ENCODE results near the gene PCDH15. TPM values are rescaled to one million over a fixed set of nuclear protein-coding genes. Genes with fewer than 3 reads are reported as not detected.

PCDH15 gene
- total and polyA plus RNA-seq, 2 of the 4 experiments (the other 2 are of a cell fraction): not detected

DNA sequence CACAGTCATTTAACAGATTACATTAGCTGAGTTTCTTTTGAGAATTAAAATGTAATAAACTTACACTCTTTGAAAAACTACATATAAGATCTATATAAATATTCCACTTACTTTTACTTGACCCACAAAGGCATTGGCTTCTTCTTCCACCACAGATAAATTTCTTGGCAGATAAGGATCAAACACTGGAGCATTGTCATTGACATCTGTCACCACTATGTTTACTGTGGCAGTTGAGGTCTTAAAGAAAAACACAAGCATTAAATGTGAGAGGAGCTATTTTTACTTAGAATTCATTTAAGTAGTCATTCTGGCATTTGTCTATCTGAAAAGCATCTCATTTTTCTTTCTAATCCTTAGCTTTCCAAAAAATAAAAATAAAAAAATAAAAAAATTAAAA lies 734.4 kb downstream of the PCDH15 start:
- ChIA-PET POLR2A (ENCODE audit: unreplicated experiment) (no interaction called here), CTCF (no interaction called here)
- DNase-seq: no peak
- H3K27me3 ChIP-seq (ENCODE audit: control insufficient read depth, insufficient read depth, low read length): no peaks in the 10 kb centered on the region
- H3K9ac ChIP-seq (ENCODE audit: low read depth, low read length): no peak overlapping the region
- no peak overlapping the region for H2BK5ac ChIP-seq (ENCODE audit: low read depth, low read length, poor library complexity, severe bottlenecking)
- dilution Hi-C loops (cut with HindIII; ENCODE audit: low sequenced_read_pairs, unreplicated experiment): no loop called here
- no peak overlapping the region for H3K56ac ChIP-seq (ENCODE audit: extremely low read depth, insufficient read depth, low read length)
- no peak overlapping the region for H4K91ac ChIP-seq (ENCODE audit: insufficient read depth, low read depth, low read length)
- H4K20me1 ChIP-seq (ENCODE audit: insufficient read depth, low read length): no peaks in the 10 kb centered on the region
- no peaks in the 10 kb centered on the region for H3K9me1 ChIP-seq (ENCODE audit: insufficient read depth, low read length)
- H3K18ac ChIP-seq (ENCODE audit: low read depth, low read length): no peak overlapping the region
- in situ Hi-C loops (cut with MboI; ENCODE audit: low sequenced_read_pairs): no loop called here
- H3K23ac ChIP-seq (ENCODE audit: low read depth, low read length): no peak overlapping the region
- no peak overlapping the region for H2BK20ac ChIP-seq (ENCODE audit: low read depth, low read length)
- H3K4me2 ChIP-seq (ENCODE audit: low read depth, low read length): no peak overlapping the region
- intact Hi-C loops (cut with micrococcal nuclease): no loop called here
- no peak overlapping the region for H4K8ac ChIP-seq (ENCODE audit: low read depth in 2 of 2, low read length in 2 of 2)
- H2AK9ac ChIP-seq (replicated peaks; ENCODE audit: low read depth, low read length, poor library complexity): no peak overlapping the region
- no peak overlapping the region for H3K4me3 ChIP-seq (ENCODE audit: insufficient read depth, low read depth, low read length)
- H3K79me1 ChIP-seq (ENCODE audit: low read depth in 1 of 2, low read length in 2 of 2): no peaks in the 10 kb centered on the region
- H3K9me3 ChIP-seq (ENCODE audit: control insufficient read depth, insufficient read depth, low read length): peaks cover 12% of the 10 kb centered on the region
- no TSS peak for BruUV-seq (replicated peaks)
- H4K5ac ChIP-seq (ENCODE audit: low read depth, low read length): no peak overlapping the region
- no peak overlapping the region for H3K27ac ChIP-seq (ENCODE audit: insufficient read depth, low read length)
- ATAC-seq (ENCODE audit: low read depth): no peak
- no peak overlapping the region for H3K14ac ChIP-seq (replicated peaks; ENCODE audit: low read depth, low read length)
- no peak overlapping the region for H2BK15ac ChIP-seq (ENCODE audit: low read depth, low read length)
- no peak overlapping the region for H2AFZ ChIP-seq (replicated peaks; ENCODE audit: low read length, poor library complexity)
- H3K36me3 ChIP-seq (ENCODE audit: control insufficient read depth, insufficient read depth, low read length): no peaks in the 10 kb centered on the region
- no peak overlapping the region for H2AK5ac ChIP-seq (ENCODE audit: low read depth, low read length)
- H2BK120ac ChIP-seq (ENCODE audit: low read depth, low read length): no peak overlapping the region
- TF ChIP-seq SMC3 (IDR thresholded peaks at IDR 0.05; ENCODE audit: low read depth, low read length): no peak
- no peak for TF ChIP-seq CHD1 (IDR thresholded peaks at IDR 0.05; ENCODE audit: low read depth, low read length)
- TF ChIP-seq RCOR1 (IDR thresholded peaks at IDR 0.05; ENCODE audit: insufficient replicate concordance, low read length): no peak
- TF ChIP-seq RFX5 (IDR thresholded peaks at IDR 0.05; ENCODE audit: low read depth, low read length): no peak
- TF ChIP-seq MAFK (IDR thresholded peaks at IDR 0.05; ENCODE audit: low read depth, low read length): no peak
- TF ChIP-seq, protein P1, sequence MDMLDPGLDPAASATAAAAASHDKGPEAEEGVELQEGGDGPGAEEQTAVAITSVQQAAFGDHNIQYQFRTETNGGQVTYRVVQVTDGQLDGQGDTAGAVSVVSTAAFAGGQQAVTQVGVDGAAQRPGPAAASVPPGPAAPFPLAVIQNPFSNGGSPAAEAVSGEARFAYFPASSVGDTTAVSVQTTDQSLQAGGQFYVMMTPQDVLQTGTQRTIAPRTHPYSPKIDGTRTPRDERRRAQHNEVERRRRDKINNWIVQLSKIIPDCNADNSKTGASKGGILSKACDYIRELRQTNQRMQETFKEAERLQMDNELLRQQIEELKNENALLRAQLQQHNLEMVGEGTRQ (IDR thresholded peaks at IDR 0.05; ENCODE audit: low read depth, low read length): no peak
- TF ChIP-seq, protein P2, sequence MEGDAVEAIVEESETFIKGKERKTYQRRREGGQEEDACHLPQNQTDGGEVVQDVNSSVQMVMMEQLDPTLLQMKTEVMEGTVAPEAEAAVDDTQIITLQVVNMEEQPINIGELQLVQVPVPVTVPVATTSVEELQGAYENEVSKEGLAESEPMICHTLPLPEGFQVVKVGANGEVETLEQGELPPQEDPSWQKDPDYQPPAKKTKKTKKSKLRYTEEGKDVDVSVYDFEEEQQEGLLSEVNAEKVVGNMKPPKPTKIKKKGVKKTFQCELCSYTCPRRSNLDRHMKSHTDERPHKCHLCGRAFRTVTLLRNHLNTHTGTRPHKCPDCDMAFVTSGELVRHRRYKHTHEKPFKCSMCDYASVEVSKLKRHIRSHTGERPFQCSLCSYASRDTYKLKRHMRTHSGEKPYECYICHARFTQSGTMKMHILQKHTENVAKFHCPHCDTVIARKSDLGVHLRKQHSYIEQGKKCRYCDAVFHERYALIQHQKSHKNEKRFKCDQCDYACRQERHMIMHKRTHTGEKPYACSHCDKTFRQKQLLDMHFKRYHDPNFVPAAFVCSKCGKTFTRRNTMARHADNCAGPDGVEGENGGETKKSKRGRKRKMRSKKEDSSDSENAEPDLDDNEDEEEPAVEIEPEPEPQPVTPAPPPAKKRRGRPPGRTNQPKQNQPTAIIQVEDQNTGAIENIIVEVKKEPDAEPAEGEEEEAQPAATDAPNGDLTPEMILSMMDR (conservative IDR thresholded peaks at IDR 0.05; ENCODE audit: low read depth, low read length): no peak
- TF ChIP-seq MAZ (IDR thresholded peaks at IDR 0.05; ENCODE audit: borderline replicate concordance, low read depth, low read length): no peak
- TF ChIP-seq BHLHE40 (IDR thresholded peaks at IDR 0.05; ENCODE audit: low read depth, low read length): no peak
- no peak for TF ChIP-seq NFE2L2 (IDR thresholded peaks at IDR 0.05; ENCODE audit: low read depth, low read length)
- no peak for TF ChIP-seq CEBPB (IDR thresholded peaks at IDR 0.05; ENCODE audit: low read depth, low read length)
- no peak for TF ChIP-seq RAD21 (IDR thresholded peaks at IDR 0.05; ENCODE audit: low read length)
- no peak overlapping the region for H3K4ac ChIP-seq (ENCODE audit: low read depth, low read length)
- no peaks in the 10 kb centered on the region for H3K4me1 ChIP-seq (ENCODE audit: control insufficient read depth, insufficient read depth, low read length)

All from IMR-90 (cell line).